Measurements from ENCODE around the gene AMPD2. TPM values are rescaled to one million over a fixed set of nuclear protein-coding genes. Genes with fewer than 3 reads are reported as not detected.

Gene AMPD2
- total and polyA plus RNA-seq, 9 of the 15 experiments (the other 6 are each of a cell fraction or from before 2014, with no cell fraction given), result 2.0 to 77.7 (median 28.2) TPM

- intact Hi-C loops (cut with micrococcal nuclease), result no loop called here
- ATAC-seq, result no peak
- H2AFZ ChIP-seq (ENCODE audit: low read depth, low read length), result no peak overlapping the region
- no peaks in the 10 kb centered on the region for H4K20me1 ChIP-seq (replicated peaks; ENCODE audit: control insufficient read depth, insufficient read depth, low read length)
- peak; percentile 79 for TF ChIP-seq PKNOX1 (IDR thresholded peaks at IDR 0.05)
- TF ChIP-seq YBX1 (IDR thresholded peaks at IDR 0.05), result no peak
- peak; percentile 44 for TF ChIP-seq HMBOX1 (IDR thresholded peaks at IDR 0.05)
- no peak for TF ChIP-seq ZNF184 (CRISPR knock-in tag; IDR thresholded peaks at IDR 0.05)
- TF ChIP-seq NFXL1 (CRISPR knock-in tag; IDR thresholded peaks at IDR 0.05), result no peak
- no peak for TF ChIP-seq FOXO4 (CRISPR knock-in tag; IDR thresholded peaks at IDR 0.05)
- no peak for TF ChIP-seq ZNF311 (CRISPR knock-in tag; IDR thresholded peaks at IDR 0.05)
- no peak for TF ChIP-seq NFE2 (IDR thresholded peaks at IDR 0.05; ENCODE audit: low read depth)
- TF ChIP-seq HDAC6 (IDR thresholded peaks at IDR 0.05; ENCODE audit: low read depth, low read length), result no peak
- no peak for TF ChIP-seq ZKSCAN3 (CRISPR knock-in tag; IDR thresholded peaks at IDR 0.05)
- no peak for TF ChIP-seq ZNF444 (CRISPR knock-in tag; IDR thresholded peaks at IDR 0.05)
- TF ChIP-seq NUFIP1 (IDR thresholded peaks at IDR 0.05; ENCODE audit: partially characterized antibody), result no peak
- no peak for TF ChIP-seq RB1 (IDR thresholded peaks at IDR 0.05; ENCODE audit: low read depth)
- TF ChIP-seq ZBTB17 (CRISPR knock-in tag; IDR thresholded peaks at IDR 0.05), result no peak
- TF ChIP-seq TSC22D4 (tag; IDR thresholded peaks at IDR 0.05), result no peak
- no peaks in the 10 kb centered on the region for H3K79me2 ChIP-seq (ENCODE audit: control insufficient read depth, insufficient read depth, low read length)
- no peak overlapping the region for H3K9ac ChIP-seq (ENCODE audit: insufficient read depth in 1 of 2, low read depth in 2 of 2, low read length in 2 of 2)
- POLR2A ChIA-PET, result interaction anchor here (1.4 kb wide), 1 partner anchor 9 kb away, joined by 3 read pairs; no protein-coding TSS in a partner anchor
- H3K36me3 ChIP-seq (ENCODE audit: control insufficient read depth, insufficient read depth, low read length), result peaks cover 68% of the 10 kb centered on the region
- no peak for FAIRE-seq
- in situ Hi-C loops (cut with MboI), result no loop called here
- no peaks in the 10 kb centered on the region for H3K9me1 ChIP-seq (ENCODE audit: control insufficient read depth, insufficient read depth, low read length)
- H3K27ac ChIP-seq (ENCODE audit: extremely low read depth, low read depth, low read length), result no peak overlapping the region
- no peak for DNase-seq (ENCODE audit: extremely low read depth in 1 of 4, low spot score in 3 of 4)
- TSS peak; percentile 15 for BruUV-seq (replicated peaks)
- no peaks in the 10 kb centered on the region for H3K4me1 ChIP-seq (replicated peaks in 1 of 2; ENCODE audit: control insufficient read depth in 2 of 2, insufficient read depth in 2 of 2, low read length in 2 of 2)
- H3K4me2 ChIP-seq (ENCODE audit: insufficient read depth, low read length), result no peak overlapping the region
- CTCF ChIA-PET (ENCODE audit: low intra/inter-chr PET ratio), result no interaction called here
- H3K4me3 ChIP-seq, result no peak overlapping the region
- H3K27me3 ChIP-seq (ENCODE audit: control insufficient read depth in 2 of 2, insufficient read depth in 2 of 2, low read length in 2 of 2), result no peaks in the 10 kb centered on the region
- no peaks in the 10 kb centered on the region for H3K9me3 ChIP-seq (replicated peaks; ENCODE audit: control insufficient read depth, insufficient read depth, low read depth, low read length)
Observed at GRCh38 chr1:109592916-109593315, 26.7 kb upstream of the AMPD2 start.
